ENCODE data around the gene BLOC1S3.
A peak's percentile ranks its signal among the peaks of the same experiment; 100 is the strongest.
"Not testable (repeated sequence)": the region's sequence is repeated elsewhere in the genome, so short reads cannot be mapped to it uniquely, and the experiment has no call there.

Gene BLOC1S3

DNA sequence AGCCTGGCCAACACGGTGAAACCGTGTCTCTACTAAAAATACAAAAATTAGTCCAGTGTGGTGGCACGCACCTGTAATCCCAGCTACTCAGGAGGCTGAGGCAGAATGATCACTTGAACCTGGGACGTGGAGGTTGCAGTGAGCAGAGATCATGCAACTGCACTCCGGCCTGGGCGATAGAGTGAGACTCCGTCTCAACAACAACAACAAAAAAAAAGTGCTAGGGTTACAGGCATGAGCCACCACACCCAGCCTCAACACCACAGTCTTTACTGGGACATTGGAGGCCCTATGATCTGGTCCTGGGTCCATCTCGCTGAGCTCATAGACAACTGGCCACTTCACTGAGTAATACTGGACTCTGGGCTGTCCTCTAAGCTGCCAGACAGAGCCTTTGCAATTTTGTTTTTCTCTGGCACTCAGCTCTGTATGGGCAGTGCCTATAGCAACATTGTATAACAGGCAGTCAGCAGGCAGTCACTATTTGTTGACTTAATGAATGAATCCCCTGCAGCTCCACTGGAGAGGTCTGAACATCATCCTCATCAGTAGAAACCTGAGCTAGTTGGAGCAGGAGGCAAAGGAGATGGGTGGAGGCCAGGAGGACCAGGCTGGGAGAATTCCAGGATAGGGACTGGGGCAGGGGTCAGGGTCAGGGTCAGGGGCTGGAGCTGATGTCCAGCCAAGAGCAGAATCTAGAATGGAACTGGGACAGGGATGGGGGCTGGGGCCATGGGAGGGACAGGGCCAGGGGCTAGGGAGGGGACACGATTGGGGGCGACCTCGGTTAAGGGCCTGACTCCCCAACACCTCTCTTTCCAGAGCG is 8.1 kb downstream of the BLOC1S3 start:
- DNase-seq, result no peak

DNA sequence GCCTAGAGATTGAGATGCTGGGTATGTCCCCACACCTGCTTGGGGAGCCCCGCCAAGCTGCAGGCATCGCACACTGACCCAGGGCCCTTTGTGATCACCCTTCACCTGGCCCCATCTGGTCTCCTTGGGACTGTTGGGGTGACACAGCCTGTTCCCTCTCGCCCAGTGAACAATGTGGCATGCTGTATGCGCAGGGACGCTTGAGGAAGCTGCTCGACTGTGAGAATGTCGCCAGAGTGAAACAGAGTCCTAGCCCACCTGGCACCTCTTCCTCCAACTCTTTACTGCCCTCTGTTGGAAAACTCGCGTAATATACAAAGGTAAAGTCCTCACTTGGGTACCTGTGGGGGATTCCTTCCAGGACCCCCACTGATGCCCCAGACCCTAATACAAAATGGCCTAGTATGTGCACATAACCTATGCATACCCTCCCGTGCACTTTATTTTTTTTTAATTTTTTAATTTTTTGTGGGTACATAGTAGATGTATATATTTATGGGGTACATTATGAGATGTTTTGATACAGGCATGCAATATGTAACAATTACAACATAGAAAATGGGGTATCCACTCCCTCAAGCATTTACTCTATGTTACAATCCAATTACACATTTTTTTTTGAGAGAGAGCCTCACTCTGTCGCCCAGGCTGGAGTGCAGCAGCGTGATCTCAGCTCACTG is 9.0 kb downstream of the BLOC1S3 start:
- no peak for DNase-seq

DNA sequence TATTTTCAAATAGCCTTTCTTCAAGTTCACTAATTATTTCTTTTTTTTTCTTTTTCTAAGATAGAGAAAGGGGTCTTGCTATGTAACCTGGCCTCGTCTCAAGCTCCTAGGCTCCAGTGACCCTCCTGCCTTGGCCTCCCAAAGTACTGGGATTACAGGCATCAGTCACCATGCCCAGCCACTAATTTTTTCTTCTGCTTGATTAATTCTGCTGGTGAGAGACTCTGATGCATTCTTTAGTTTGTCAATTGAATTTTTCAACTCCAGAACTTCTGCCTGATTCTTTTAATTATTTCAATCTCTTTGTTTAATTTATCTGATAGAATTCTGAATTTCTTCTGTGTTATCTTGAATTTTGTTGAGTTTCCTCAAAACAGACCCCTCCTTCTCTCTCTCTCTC is 11.4 kb downstream of the BLOC1S3 start:
- DNase-seq, result no peak

DNA sequence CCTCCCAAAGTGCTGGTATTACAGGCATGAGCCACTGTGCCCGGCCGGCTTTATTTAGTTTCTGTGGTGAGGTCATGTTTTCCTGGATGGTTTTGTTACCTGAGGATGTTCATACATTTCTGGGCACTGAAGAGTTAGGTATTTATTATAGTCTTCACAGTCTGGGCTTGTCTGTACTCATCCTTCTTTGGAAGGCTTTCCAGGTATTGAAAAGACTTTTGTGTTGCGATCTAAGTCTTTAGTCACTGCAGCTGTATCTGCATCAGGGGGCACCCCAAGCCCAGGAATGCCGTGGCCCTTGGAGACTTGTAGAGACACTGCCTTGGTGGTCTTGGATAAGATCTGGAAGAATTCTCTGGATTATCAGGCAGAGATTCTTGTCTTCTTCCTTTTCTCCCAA is 12.8 kb downstream of the BLOC1S3 start:
- DNase-seq, result no peak

DNA sequence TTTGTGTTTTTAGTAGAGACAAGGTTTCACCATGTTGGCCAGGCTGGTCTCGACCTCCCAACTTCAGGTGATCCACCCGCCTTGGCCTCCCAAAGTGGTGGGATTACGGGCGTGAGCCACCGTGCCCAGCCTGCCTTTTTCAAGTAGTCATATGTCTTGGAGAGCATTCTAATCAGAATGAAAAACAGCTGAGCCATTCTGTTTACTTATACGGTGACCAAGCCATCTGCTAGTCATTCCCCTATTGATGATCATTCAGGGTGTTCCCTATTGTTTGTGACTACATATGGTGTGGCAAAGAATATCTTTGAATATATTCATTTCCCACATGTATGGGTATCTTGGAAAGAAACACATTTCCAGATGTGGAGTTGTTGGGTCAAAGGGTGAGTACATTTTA is 17.2 kb downstream of the BLOC1S3 start:
- DNase-seq, result peak; percentile 26

DNA sequence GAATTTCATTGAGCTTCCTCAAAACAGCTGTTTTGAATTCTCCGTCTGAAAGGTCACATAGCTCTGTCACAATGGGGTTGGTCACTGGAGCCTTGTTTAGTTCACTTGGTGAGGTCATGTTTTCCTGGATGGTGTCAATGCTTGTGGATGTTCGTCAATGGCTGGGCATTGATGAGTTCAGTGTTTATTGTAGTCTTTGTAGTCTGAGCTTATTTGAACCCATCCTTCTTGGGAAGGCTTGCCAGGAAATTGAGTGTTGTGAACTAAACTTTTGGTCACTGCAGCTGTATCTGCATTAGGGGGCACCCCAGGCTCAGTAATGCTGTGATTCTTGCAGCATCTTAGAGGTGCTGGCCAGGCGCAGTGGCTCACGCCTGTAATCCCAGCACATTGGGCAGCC is 22.0 kb downstream of the BLOC1S3 start:
- DNase-seq, result no peak

DNA sequence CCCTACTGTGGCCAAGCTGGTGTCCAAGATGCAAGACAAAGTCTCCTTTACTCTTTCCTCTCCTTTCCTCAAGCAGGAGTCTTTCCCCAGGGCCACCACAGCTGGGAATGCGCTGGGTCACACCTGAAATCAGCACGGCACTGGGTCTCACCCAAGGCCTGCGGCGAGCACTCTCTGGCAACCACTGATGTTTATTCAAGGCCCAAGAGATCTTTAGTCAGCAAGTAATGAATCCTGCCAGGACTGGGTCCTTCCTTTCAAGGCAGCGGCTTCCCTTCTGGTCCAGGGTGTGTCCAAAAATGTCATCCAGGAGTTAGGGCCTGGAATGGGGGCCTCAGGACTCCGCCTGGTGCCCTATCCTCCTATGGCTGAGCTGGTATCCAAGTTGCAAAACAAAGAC is 24.1 kb downstream of the BLOC1S3 start:
- DNase-seq, result no peak

DNA sequence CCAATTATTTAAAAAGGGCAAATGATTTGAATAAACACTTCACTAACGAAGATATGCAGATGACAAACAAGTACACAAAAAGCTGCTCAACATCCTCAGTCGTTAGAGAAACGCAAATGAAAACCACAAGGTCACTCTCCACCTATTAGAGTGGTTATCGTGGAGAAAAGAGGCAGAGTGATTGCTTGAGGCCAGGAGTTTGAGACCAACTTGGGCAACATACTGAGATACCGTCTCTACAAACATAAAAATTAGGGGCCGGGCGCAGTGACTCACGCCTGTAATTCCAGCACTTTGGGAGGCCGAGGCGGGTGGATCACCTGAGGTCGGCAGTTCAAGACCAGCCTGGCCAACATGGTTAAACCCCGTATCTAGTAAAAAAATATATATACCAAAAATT is 27.2 kb downstream of the BLOC1S3 start:
- DNase-seq, result no peak

DNA sequence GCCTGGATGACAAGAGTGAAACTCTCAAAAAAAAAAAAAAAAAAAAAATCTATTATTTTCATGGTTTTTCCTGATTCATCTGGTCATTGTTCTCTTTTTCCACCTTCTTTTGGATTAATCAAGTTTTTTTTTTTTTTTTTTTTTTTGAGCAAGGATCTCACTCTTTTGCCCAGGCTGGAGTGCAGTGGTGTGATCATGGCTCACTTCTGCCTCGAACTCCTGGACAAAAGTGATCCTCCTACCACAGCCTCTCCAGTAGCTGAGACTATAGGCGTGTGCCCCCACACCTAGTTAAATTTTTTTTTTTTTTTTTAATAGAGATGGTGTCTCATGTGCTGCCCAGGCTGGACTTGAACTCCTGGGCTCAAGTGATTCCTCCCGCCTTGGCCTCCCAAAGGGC is 27.7 kb downstream of the BLOC1S3 start:
- DNase-seq, result no peak

DNA sequence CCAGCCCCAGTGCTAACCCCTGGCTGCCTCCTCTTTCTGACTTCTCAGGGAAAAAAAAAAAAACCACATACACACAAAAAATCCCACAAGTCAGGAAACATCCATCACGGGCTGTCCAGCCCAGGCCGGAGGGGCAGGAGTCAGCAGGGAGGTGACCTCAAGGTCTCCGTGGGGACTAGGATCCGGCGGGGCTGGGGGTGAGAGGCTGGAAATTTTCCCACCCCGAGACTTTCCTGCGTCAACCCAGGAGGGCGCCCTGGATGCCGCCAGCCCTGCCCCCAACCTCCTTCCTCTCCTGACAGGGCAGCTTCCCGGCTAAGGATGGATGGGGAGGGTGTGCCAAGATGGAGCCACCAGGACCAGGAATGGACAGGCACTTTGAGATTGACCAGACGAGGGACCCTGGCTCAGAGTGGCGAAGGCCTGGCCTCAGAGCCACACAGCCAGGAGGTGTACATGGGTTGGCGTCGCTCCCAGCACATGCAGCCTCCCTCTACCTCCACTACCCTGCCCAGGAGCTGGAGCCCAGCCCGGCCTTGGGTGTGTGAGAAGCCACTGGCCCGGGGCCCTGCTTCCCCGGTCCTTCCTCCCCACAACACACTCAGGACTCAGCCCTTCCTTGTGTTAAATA is 33.3 kb downstream of the BLOC1S3 start:
- DNase-seq, result no peak

DNA sequence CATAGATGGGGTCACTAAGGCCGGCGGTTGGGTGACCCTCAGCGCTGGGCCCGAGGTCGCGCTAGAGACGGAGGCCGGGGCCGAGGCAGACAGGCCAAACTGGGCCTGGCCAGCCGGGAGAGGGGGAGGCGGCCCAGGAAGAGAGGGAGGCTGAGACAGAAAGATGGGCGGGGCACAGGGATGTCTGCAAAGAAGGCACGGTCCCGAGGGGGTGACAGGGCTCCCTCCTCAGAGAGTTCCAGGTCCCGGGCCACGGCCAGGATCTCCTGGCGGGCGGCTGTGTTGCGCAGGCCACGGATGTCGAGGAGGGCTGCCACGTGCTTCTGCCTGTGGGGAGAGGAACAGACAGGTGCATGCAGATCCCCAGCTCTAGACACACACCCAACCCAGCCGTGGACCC is 34.4 kb downstream of the BLOC1S3 start:
- DNase-seq, result no peak

DNA sequence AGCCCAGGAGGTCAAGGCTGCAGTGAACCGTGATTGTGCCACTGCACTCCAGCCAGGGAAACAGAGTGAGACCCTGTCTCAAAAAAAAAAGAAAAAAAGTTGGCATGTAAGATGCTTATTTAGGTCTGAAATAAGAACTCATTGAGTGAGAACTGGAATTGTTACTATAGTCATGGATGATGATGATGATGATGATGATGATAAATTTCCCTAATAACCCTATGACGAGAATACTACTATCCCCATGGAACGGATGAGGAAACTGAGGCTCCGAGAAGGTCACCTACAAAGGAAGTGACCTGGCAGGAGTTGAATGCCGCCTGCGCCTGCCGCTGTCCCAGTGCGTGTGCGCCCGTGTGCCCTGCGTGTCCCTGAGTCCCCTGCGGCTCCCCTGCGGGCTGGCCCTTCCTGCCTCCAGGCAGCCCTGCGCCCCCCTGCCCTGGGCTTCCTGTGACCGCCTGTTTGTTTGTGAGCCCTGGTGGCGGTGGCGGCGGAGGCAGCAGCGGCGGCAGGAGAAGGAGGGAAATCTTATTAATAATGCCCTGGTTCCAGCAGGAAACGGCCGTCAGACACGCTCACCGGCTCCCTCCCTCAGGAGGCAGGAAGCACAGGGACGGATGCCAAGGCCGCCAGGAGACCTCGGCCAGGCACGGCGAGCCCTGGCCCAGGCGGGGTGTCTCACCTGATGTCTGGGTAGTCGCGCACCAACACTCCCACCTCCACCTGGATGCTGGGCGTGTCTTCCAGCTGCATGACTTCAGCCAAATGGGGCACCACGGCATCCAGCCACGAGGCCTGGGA is 37.0 kb downstream of the BLOC1S3 start:
- DNase-seq, result no peak

DNA sequence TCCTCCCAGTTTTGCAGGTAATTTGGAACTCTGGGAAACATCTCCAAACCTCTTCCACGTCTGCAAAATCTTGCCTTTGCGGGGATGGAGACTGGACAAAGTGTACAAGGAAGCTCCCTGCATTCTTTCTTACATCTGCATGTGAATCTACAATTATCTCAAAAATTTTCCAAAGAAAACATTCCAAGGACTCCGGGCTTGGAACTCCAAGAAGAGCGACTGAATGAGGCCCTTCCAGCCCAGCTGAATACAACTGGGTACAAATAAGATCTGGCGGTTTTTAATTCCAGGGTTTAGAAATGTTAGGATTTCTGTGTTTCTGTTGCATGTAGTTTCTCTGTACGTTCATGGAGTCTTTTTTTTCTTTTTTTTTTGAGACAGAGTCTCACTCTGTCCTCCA is 38.1 kb downstream of the BLOC1S3 start:
- DNase-seq, result peak; percentile 6

DNA sequence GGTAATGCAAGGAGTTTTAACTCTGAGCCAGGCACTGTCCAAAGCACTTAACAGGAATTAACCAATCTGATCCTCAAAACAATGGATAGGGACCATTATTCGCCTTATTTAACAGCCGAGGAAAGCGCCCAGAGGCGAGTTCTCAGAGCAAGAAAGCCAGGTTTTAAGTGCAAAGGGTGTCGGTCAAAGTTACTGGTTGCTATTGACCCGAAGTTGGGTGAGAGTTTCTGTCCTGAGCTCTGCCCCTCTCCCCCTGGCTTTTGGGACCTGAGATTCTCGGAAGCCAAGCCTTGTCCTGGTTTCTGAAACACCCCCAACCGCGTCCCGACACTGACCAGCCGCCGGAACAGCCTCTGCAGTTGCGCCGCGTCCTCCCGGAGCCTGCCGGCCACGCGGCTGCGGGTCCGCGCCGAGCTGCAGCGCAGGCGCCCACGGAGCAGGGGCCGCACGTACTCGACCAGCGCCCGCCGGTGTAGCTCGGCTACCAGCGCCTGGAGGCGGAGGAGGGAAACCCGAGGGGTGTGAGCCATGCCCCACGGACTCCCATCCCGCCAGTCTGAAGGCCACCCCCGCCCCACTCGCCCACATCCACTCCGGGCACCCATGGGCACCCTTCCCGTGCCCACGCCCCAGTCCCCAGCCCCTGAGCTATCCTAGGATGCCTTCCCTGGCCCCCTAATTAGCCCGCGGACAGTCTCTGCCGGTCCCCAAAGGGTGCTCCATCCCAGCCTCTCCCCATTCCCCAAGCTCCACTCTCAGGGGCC is 38.8 kb downstream of the BLOC1S3 start:
- DNase-seq, result no peak

DNA sequence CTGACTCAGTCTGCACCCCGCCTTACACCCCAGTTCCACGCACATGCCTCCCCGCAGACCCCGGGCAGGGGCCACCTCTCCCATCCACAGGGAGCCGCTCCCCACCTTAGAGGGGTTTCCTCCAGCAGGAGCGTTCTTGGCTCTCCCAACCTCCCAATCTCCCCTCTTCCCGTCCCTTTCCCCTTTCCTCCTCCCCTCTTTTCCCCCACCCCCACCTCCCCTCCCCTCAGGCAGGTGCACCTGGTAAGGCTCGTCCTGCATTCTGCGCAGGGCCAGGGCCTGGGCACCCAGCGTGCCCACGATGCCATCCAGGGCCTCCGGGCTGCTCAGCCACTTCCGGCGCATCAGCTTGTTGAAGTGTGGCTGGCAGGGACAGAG is 39.4 kb downstream of the BLOC1S3 start:
- DNase-seq, result no peak

DNA sequence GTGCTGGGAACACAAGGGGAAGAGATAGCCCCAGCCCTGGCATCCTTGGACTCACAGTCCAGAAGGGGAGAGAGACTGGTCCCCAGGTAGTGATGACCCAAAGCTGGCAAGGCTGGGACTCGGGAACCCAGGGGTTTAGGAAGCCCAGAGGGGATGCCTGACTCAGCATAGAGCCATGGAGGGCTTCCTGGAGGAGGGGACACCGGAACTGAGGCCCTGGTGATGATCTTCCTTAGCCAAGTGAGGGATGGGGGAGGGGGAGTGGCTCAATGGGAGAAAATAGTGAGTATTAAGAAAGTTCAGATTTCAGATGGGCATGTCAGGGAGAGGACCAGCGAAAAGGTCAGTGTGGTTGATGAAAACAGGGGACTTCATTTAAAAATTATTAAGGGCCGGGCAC is 39.8 kb downstream of the BLOC1S3 start:
- no peak for DNase-seq

DNA sequence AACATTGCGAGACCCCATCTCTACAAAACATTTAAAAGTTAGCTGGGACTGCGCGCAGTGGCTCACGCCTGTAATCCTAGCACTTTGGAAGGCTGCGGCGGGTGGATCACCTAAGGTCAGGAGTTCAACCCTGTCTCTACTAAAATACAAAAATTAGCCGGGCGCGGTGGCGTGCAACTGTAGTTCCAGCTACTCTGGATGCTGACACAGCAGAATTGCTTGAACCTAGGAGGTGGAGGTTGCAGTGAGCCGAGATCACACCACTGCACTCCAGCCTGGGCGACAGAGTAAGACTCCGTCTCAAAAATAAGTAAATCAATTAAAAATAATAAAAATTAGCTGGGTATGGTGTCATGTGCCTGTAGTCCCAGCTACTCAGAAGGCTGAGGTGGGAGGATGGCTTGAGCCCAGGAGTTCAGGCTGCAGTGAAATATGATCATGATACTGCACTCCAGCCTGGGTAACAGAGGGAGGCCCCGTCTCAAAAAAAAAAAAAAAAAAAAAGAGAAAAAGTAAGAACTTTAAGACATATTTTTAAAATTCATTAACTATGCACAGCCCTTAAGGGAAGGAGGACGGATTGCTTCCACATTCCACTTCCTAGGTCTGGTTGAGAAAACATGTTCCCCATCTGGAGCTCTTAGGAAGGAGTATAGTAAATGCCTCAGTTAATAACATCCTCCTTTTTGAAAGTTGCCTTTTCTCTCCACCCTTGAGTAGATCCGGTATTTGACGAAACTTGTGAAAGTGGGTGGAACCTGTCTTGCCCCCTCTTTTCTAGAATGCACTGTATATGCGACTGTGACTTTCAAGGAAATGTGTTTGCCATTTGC is 40.5 kb downstream of the BLOC1S3 start:
- DNase-seq, result no peak

DNA sequence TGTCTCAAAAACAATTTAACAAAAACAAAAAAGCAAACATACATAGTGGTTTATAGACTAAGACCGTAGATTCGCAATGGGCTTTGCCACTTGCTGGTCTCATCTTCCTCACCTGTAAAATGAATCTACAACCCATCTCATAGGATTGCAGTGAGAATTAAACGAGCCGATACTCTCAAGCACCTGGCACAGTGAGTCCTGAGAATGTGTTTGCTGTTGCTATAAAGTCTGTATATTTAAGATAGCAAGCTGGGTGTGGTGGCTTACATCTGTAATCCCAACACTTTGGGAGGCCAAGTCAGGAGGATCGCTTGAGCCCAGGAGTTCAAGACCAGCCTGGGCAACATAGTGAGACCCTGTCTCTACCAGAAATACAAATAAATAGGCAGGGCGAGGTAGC is 44.1 kb downstream of the BLOC1S3 start:
- no peak for DNase-seq

DNA sequence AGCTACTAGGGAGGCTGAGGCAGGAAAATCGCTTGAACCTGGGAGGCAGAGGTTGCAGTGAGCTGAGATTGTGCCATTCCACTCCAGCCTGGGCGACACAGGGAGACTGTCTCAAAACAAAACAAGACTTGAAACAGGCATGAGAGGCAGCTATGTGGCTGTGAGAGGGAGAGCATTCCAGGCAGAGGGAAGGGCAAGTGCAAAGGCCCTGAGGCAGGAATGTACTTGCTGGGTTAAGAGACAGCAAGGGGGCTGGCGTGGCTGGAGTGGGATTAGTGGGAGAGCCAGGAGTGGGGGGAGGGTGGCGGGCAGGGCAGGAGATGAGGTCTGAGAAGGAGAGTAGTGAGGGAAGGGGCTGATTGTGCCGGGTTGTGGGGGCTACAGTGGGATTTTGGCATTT is 45.3 kb downstream of the BLOC1S3 start:
- DNase-seq, result no peak

DNA sequence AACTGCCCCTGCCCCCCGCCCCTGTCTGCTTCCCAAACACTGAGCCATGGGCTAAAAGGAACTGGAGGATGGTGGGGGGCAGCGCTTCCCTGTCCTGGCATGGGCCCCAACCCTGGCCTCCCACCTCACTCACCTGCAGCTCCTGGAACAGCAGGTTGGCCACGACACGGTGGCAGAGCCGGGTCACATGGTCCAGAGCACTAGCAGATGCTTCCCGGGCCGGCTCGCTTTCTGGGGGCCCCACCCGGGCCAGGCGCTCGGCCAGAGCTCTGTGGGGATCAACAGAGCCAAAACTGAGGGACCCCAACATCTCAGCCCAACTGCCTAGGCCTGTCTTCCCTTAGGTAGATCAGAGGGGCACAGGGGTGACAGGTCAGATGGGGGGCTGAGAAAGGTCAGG is 46.1 kb downstream of the BLOC1S3 start:
- no peak for DNase-seq

DNA sequence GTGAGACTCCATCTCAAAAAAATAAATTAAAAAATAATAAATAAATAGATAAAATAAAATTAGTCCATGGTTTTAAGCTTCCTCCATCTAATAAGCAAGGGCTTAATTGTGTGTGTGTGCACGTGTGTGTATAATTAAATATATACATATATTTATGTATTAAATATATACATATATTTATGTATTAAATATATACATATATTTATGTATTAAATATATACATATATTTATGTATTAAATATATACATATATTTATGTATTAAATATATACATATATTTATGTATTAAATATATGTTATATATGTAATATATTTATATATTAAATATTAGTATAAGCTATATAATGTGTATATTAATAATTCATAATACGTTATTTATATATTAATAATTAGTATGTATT is 50.5 kb downstream of the BLOC1S3 start:
- DNase-seq, result not testable (repeated sequence)
